Measurements from ENCODE around the gene EMD. TPM values are rescaled to one million over a fixed set of nuclear protein-coding genes. Genes with fewer than 3 reads are reported as not detected.
"Not testable (repeated sequence)": the region's sequence is repeated elsewhere in the genome, so short reads cannot be mapped to it uniquely, and the experiment has no call there.

Gene EMD
- total and polyA plus RNA-seq, 10 of the 15 experiments (the other 5 are each of a cell fraction or from before 2014, with no cell fraction given): 0.76 to 100 (median 43.2) TPM

- FAIRE-seq; BruUV-seq (replicated peaks); H3K9me3 ChIP-seq (replicated peaks; ENCODE audit: control insufficient read depth, insufficient read depth, low read length); H3K27ac ChIP-seq (ENCODE audit: control insufficient read depth, insufficient read depth); H4K20me1 ChIP-seq (ENCODE audit: control insufficient read depth, insufficient read depth); ATAC-seq; intact Hi-C loops (cut with micrococcal nuclease; ENCODE audit: unreplicated experiment); in situ Hi-C loops (cut with MboI); DNase-seq (ENCODE audit: low read depth, low spot score); H3K27me3 ChIP-seq (replicated peaks in 1 of 2; ENCODE audit: control insufficient read depth in 2 of 2, insufficient read depth in 2 of 2, low read length in 1 of 2); H3K4me1 ChIP-seq (ENCODE audit: control insufficient read depth, insufficient read depth, low read length); SMC1A ChIA-PET (ENCODE audit: uncharacterized antibody, unreplicated experiment); H2AFZ ChIP-seq (ENCODE audit: control insufficient read depth, low read depth, low read length): not testable (repeated sequence)
- POLR2A ChIA-PET: interaction anchor here (3.8 kb wide), 1 partner anchor 11 kb away, joined by 22 read pairs; the partner anchor contains the start of gene TAFAZZIN
- CTCF ChIA-PET: interaction anchor here (1.6 to 3.0 kb wide), 4 partner anchors 10 to 133 kb away, joined by 8 to 23 read pairs (median 12); partner anchors contain the start of genes FLNA and TAFAZZIN
- RAD21 ChIA-PET (ENCODE audit: unreplicated experiment): interaction anchor here (1.9 kb wide), 1 partner anchor 12 kb away, joined by 5 read pairs; no protein-coding TSS in a partner anchor
- WGBS (ENCODE audit: insufficient coverage, insufficient replicate concordance, low lambda C conversion rate, missing lambda C conversion rate): 47% methylated on average over 6 of the region's 6 CpGs
- H3K9ac ChIP-seq (ENCODE audit: control insufficient read depth, insufficient read depth, low read length): peak overlapping the region; percentile 99; the same call in 1 of the 2 replicates
- H3K36me3 ChIP-seq (ENCODE audit: control insufficient read depth in 2 of 2, insufficient read depth in 2 of 2, low read length in 1 of 2): peaks cover 10 to 12% of the 10 kb centered on the region in 2 experiments
- TF ChIP-seq BACH1 (IDR thresholded peaks at IDR 0.05; ENCODE audit: borderline replicate concordance): 0 out of 2 replicates have a peak, but pooled peaks have one; percentile 52
- peak overlapping the region; percentile 73 for H3K4me3 ChIP-seq
- peak overlapping the region; percentile 82 for H3K4me2 ChIP-seq (ENCODE audit: control insufficient read depth, insufficient read depth)
- H3K79me2 ChIP-seq (ENCODE audit: control insufficient read depth, insufficient read depth, low read length): peaks cover 29% of the 10 kb centered on the region
Observed at GRCh38 chrX:154400369-154400817, 21.3 kb downstream of the EMD start.

GRCh38 chrX:154401045-154401799 lies 22.1 kb downstream of the EMD start:
- Histone ChIP-seq H3K79me2 (ENCODE audit: control insufficient read depth, insufficient read depth, low read length) (peaks cover 29% of the 10 kb centered on the region), H3K9me3 (replicated peaks; ENCODE audit: control insufficient read depth, insufficient read depth, low read length) (no peaks in the 10 kb centered on the region; the same call in 2 of the 3 replicates), H3K36me3 (ENCODE audit: control insufficient read depth in 2 of 2, insufficient read depth in 2 of 2, low read length in 1 of 2) (peaks cover 10 to 12% of the 10 kb centered on the region in 2 experiments), H3K9ac (ENCODE audit: control insufficient read depth, insufficient read depth, low read length) (no peak overlapping the region), H2AFZ (ENCODE audit: control insufficient read depth, low read depth, low read length) (no peak overlapping the region), H3K4me1 (ENCODE audit: control insufficient read depth, insufficient read depth, low read length) (peaks cover 3% of the 10 kb centered on the region; the same call in 1 of the 2 replicates), H4K20me1 (ENCODE audit: control insufficient read depth, insufficient read depth) (peaks cover 5% of the 10 kb centered on the region; the same call in 1 of the 2 replicates), H3K4me3 (no peak overlapping the region), H3K27ac (ENCODE audit: control insufficient read depth, insufficient read depth) (no peak overlapping the region), H3K4me2 (ENCODE audit: control insufficient read depth, insufficient read depth) (no peak overlapping the region), H3K27me3 (replicated peaks in 1 of 2; ENCODE audit: control insufficient read depth in 2 of 2, insufficient read depth in 2 of 2, low read length in 1 of 2) (no peaks in the 10 kb centered on the region)
- SMC1A ChIA-PET (ENCODE audit: uncharacterized antibody, unreplicated experiment): no interaction called here
- RAD21 ChIA-PET (ENCODE audit: unreplicated experiment): no interaction called here
- intact Hi-C loops (cut with micrococcal nuclease; ENCODE audit: unreplicated experiment) (no loop called here), in situ Hi-C loops (cut with MboI) (no loop called here)
- POLR2A ChIA-PET: interaction anchor here (0.8 to 3.8 kb wide), 2 partner anchors 10 to 42 kb away, joined by 3 to 22 read pairs; partner anchors contain the start of gene TAFAZZIN
- DNase-seq (ENCODE audit: low read depth, low spot score) (no peak), ATAC-seq (peak; percentile 1; the same call in 1 of the 3 replicates), FAIRE-seq (no peak)
- no TSS peak for BruUV-seq (replicated peaks)
- WGBS (ENCODE audit: insufficient coverage, insufficient replicate concordance, low lambda C conversion rate, missing lambda C conversion rate): 22% methylated on average over 6 of the region's 6 CpGs
- CTCF ChIA-PET: no interaction called here
- TF ChIP-seq RB1 (IDR thresholded peaks at IDR 0.05; ENCODE audit: borderline replicate concordance) (no peak), REST (IDR thresholded peaks at IDR 0.05; ENCODE audit: low read depth, low read length) (no peak), MLLT1 (IDR thresholded peaks at IDR 0.05) (no peak), GABPA (IDR thresholded peaks at IDR 0.05; ENCODE audit: low read depth) (no peak), STAT3 (IDR thresholded peaks at IDR 0.05; ENCODE audit: low read depth, low read length) (no peak)
